IMR-90 (cell line): ENCODE measurements around the gene SYNE1. TPM values are rescaled to one million over a fixed set of nuclear protein-coding genes. Genes with fewer than 3 reads are reported as not detected.

Experiments
- ATAC-seq: fragments of 200-7000 bp; cut with Tn5 transposase; 2 replicates; pipeline ENCODE4 v1.9.1; 2020; ENCODE audit warnings: low read depth, mild to moderate bottlenecking, moderate library complexity
- BruUV-seq: library from RNA; stranded (reverse); fragments of 400-500 nt; replicated peaks from 2 replicates; lab custom pipeline; 2021; lab: Mats Ljungman, UMichigan
- CTCF ChIA-PET: fragments of 300-600 bp; formaldehyde crosslinking; extraction: SDS; loops from one replicate; lab custom pipeline; 2021; ENCODE audit warnings: antibody characterized with exemption; lab: Yijun Ruan, JAX
- POLR2A ChIA-PET: fragments of 300-600 bp; sonication (Branson Sonifier 250); formaldehyde crosslinking; loops from one replicate; lab custom pipeline; 2022; ENCODE audit warnings: antibody characterized with exemption; ENCODE audit not compliant: unreplicated experiment; lab: Charles Lee
- DNase-seq: peaks from one replicate; pipeline ENCODE4 v3.0.0; 2013
- H2AFZ ChIP-seq: replicated peaks from 2 replicates; pipeline ENCODE3; 2013; ENCODE audit warnings: low read length, mild to moderate bottlenecking; ENCODE audit not compliant: poor library complexity
- H2AK5ac ChIP-seq: 2 replicates; pipeline ENCODE4 v1.6.1; 2013; ENCODE audit warnings: low read depth, low read length, inconsistent platforms
- H2AK9ac ChIP-seq: replicated peaks from 2 replicates; pipeline ENCODE3; 2013; ENCODE audit warnings: mild to moderate bottlenecking, low read depth, low read length, moderate library complexity; ENCODE audit not compliant: poor library complexity
- H2BK120ac ChIP-seq: 2 replicates; pipeline ENCODE4 v1.6.1; 2013; ENCODE audit warnings: low read depth, low read length, inconsistent platforms
- H2BK15ac ChIP-seq: 3 replicates; pipeline ENCODE4 v1.6.1; 2013; ENCODE audit warnings: low read depth, low read length, inconsistent platforms
- H2BK20ac ChIP-seq: 2 replicates; pipeline ENCODE4 v1.6.1; 2013; ENCODE audit warnings: low read depth, mild to moderate bottlenecking, inconsistent platforms, low read length, moderate library complexity
- H2BK5ac ChIP-seq: 2 replicates; pipeline ENCODE4 v1.6.1; 2013; ENCODE audit warnings: mild to moderate bottlenecking, low read depth, low read length, inconsistent platforms; ENCODE audit not compliant: poor library complexity, severe bottlenecking
- H3K14ac ChIP-seq: replicated peaks from 2 replicates; pipeline ENCODE4 v1.6.1; 2013; ENCODE audit warnings: low read depth, low read length, inconsistent platforms
- H3K18ac ChIP-seq: 2 replicates; pipeline ENCODE4 v1.6.1; 2013; ENCODE audit warnings: low read depth, low read length, control low read depth
- H3K23ac ChIP-seq: 2 replicates; pipeline ENCODE4 v1.6.1; 2013; ENCODE audit warnings: low read depth, low read length, inconsistent platforms
- H3K27ac ChIP-seq: 2 replicates; pipeline ENCODE4 v1.5.1; 2013; ENCODE audit warnings: mild to moderate bottlenecking, control low read depth, low read length; ENCODE audit not compliant: insufficient read depth
- H3K27me3 ChIP-seq: 2 replicates; pipeline ENCODE4 v1.6.1; 2013; ENCODE audit warnings: low read length; ENCODE audit not compliant: control insufficient read depth, insufficient read depth
- H3K36me3 ChIP-seq: 2 replicates; pipeline ENCODE4 v1.6.1; 2013; ENCODE audit warnings: low read length, mixed read lengths; ENCODE audit not compliant: control insufficient read depth, insufficient read depth
- H3K4ac ChIP-seq: 2 replicates; pipeline ENCODE4 v1.6.1; 2013; ENCODE audit warnings: low read depth, low read length, inconsistent platforms
- H3K4me1 ChIP-seq: 2 replicates; pipeline ENCODE4 v1.6.1; 2013; ENCODE audit warnings: low read length, mixed read lengths; ENCODE audit not compliant: control insufficient read depth, insufficient read depth
- H3K4me2 ChIP-seq: 2 replicates; pipeline ENCODE4 v1.6.1; 2013; ENCODE audit warnings: low read depth, mild to moderate bottlenecking, control low read depth, low read length, moderate library complexity
- H3K4me3 ChIP-seq: 2 replicates; pipeline ENCODE4 v1.5.1; 2013; ENCODE audit warnings: low read depth, mild to moderate bottlenecking, control low read depth, low read length, moderate library complexity; ENCODE audit not compliant: insufficient read depth
- H3K56ac ChIP-seq: 2 replicates; pipeline ENCODE4 v1.6.1; 2013; ENCODE audit warnings: low read length, inconsistent platforms; ENCODE audit not compliant: insufficient read depth; ENCODE audit errors: extremely low read depth
- H3K79me1 ChIP-seq, 2 experiments: 2 replicates each; pipeline ENCODE4 v1.6.1; 2013; ENCODE audit warnings: low read length in 2 of 2, inconsistent platforms in 1 of 2, low read depth in 1 of 2
- H3K9ac ChIP-seq: 2 replicates; pipeline ENCODE4 v1.6.1; 2013; ENCODE audit warnings: low read depth, low read length, control low read depth
- H3K9me1 ChIP-seq: 2 replicates; pipeline ENCODE4 v1.6.1; 2013; ENCODE audit warnings: low read length, inconsistent platforms; ENCODE audit not compliant: insufficient read depth
- H3K9me3 ChIP-seq: 2 replicates; pipeline ENCODE4 v1.6.1; 2013; ENCODE audit warnings: low read length; ENCODE audit not compliant: control insufficient read depth, insufficient read depth
- H4K20me1 ChIP-seq: 2 replicates; pipeline ENCODE4 v1.6.1; 2013; ENCODE audit warnings: low read length, inconsistent platforms; ENCODE audit not compliant: insufficient read depth
- H4K5ac ChIP-seq: 2 replicates; pipeline ENCODE4 v1.6.1; 2013; ENCODE audit warnings: mild to moderate bottlenecking, low read depth, low read length, control low read depth
- H4K8ac ChIP-seq, 2 experiments: 2 replicates each; pipeline ENCODE4 v1.6.1; 2013; ENCODE audit warnings: low read depth in 2 of 2, low read length in 2 of 2, control low read depth in 1 of 2, inconsistent platforms in 1 of 2
- H4K91ac ChIP-seq: 2 replicates; pipeline ENCODE4 v1.6.1; 2013; ENCODE audit warnings: low read depth, low read length, inconsistent platforms; ENCODE audit not compliant: insufficient read depth
- WGBS, 2 experiments: methylation state at CpG; one replicate each; pipeline versions ENCODE4 v1.1.5 to v1.1.7; 2013; ENCODE audit warnings: missing lambda C conversion rate in 2 of 2; ENCODE audit not compliant: insufficient read length in 1 of 2; ENCODE audit errors: extremely low coverage in 2 of 2; 5-methylcytosine and 5-hydroxymethylcytosine counted together
- dilution Hi-C: fragments of 300-500 bp; cut with HindIII; formaldehyde crosslinking; loops from one replicate; pipeline ENCODE4 v1.14.3; 2018; ENCODE audit warnings: low sequenced_read_pairs; ENCODE audit not compliant: unreplicated experiment
- in situ Hi-C: fragments of 300-500 bp; cut with MboI; formaldehyde crosslinking; loops from 3 replicates; pipeline ENCODE4 v1.14.3; 2019; ENCODE audit warnings: low sequenced_read_pairs, inconsistent platforms, mixed read lengths
- intact Hi-C: fragments of 100-400 bp; cut with micrococcal nuclease; formaldehyde crosslinking; loops from 2 replicates; pipeline ENCODE4 v1.10.0; 2022
- polyA plus RNA-seq, 3 experiments: library from polyadenylated mRNA; depleted of rRNA; stranded (reverse); fragments of >200 nt; gene quantifications; 2 replicates each; pipeline ENCODE4 v1.2.3, GENCODE V29; 2012; ENCODE audit warnings: low replicate concordance in 1 of 3
- total RNA-seq: library from RNA; depleted of rRNA; stranded (reverse); fragments of >200 nt; gene quantifications from 2 replicates; pipeline ENCODE4 v1.2.3, GENCODE V29; 2012
- TF ChIP-seq, protein P1 (sequence below): fragments of 150-350 bp; IDR thresholded peaks from 2 replicates; pipeline ENCODE4 v1.6.1; 2017; ENCODE audit warnings: mild to moderate bottlenecking, antibody characterized with exemption, low read length, low read depth

Gene SYNE1
- total and polyA plus RNA-seq, 2 of the 4 experiments (the other 2 are of a cell fraction): 34.1 to 159 TPM

DNA sequence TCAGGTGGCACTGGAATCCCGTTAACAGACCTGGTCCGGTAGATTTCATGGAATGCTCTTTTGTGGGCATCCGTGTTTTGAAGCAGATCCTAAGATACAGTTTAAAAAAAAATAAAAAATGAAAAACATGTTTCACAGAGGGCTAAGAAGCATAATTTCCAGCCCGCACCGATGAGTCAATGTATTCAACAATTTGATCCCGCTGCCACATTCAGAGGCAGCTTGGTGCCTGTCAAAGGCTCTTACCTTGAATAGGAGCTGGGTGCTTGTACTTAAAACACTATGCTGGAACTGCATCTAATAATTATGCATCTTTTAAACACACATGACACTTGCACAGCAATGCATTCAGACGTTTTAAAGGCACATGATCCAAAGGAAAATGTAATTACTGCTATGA lies 164.8 kb downstream of the SYNE1 start:
- H2BK20ac ChIP-seq: no peak overlapping the region
- H2AK5ac ChIP-seq: no peak overlapping the region
- TF ChIP-seq, protein P1, sequence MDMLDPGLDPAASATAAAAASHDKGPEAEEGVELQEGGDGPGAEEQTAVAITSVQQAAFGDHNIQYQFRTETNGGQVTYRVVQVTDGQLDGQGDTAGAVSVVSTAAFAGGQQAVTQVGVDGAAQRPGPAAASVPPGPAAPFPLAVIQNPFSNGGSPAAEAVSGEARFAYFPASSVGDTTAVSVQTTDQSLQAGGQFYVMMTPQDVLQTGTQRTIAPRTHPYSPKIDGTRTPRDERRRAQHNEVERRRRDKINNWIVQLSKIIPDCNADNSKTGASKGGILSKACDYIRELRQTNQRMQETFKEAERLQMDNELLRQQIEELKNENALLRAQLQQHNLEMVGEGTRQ: no peak
- no peak overlapping the region for H2AK9ac ChIP-seq
- H4K8ac ChIP-seq: no peak overlapping the region
- ChIA-PET CTCF (no interaction called here), POLR2A (interaction anchor here (0.7 kb wide), 1 partner anchor 378 kb away, joined by 3 read pairs; no protein-coding TSS in a partner anchor)
- H3K23ac ChIP-seq: no peak overlapping the region
- H2BK5ac ChIP-seq: no peak overlapping the region
- H3K4me3 ChIP-seq: no peak overlapping the region
- H3K56ac ChIP-seq: no peak overlapping the region
- no peak overlapping the region for H3K27ac ChIP-seq
- no peaks in the 10 kb centered on the region; the same call in 1 of the 2 replicates for H3K9me3 ChIP-seq
- no peaks in the 10 kb centered on the region for H4K20me1 ChIP-seq
- H3K14ac ChIP-seq: no peak overlapping the region
- ATAC-seq (no peak), DNase-seq (no peak)
- no peak overlapping the region for H3K18ac ChIP-seq
- no peak overlapping the region for H2BK15ac ChIP-seq
- no peaks in the 10 kb centered on the region for H3K36me3 ChIP-seq
- dilution Hi-C loops: no loop called here
- no peak overlapping the region for H2AFZ ChIP-seq
- no CpG with 5 or more reads among the region's 7 CpGs for whole genome bisulfite sequencing, 2 experiments
- H3K79me1 ChIP-seq: no peaks in the 10 kb centered on the region; a peak in 1 of 4 replicates
- in situ Hi-C loops: loop anchor here (10.0 kb wide), 1 partner anchor 482 kb away; no protein-coding TSS in a partner anchor
- no TSS peak for BruUV-seq
- intact Hi-C loops: loop anchor here (5.0 kb wide), 1 partner anchor 90 kb away; no protein-coding TSS in a partner anchor
- no peaks in the 10 kb centered on the region for H3K4me1 ChIP-seq
- no peaks in the 10 kb centered on the region for H3K9me1 ChIP-seq
- H3K27me3 ChIP-seq: no peaks in the 10 kb centered on the region
- no peak overlapping the region for H3K4ac ChIP-seq
- H3K4me2 ChIP-seq: no peak overlapping the region
- H4K91ac ChIP-seq: no peak overlapping the region
- H3K9ac ChIP-seq: no peak overlapping the region
- no peak overlapping the region for H4K5ac ChIP-seq
- no peak overlapping the region for H2BK120ac ChIP-seq
